Heart left ventricle (tissue), 16 donors: ENCODE results near the gene UNC119B. TPM values are rescaled to one million over a fixed set of nuclear protein-coding genes. Genes with fewer than 3 reads are reported as not detected.

Experiments
- ATAC-seq, 4 donors: fragments of 200-7000 bp; cut with Tn5 transposase; one replicate each; pipeline ENCODE4 v1.9.1; 2020 to 2022; ENCODE audit warnings: moderate library complexity in 4 of 4, mild to moderate bottlenecking in 3 of 4, moderate number of reproducible peaks in 1 of 4
- DNase-seq, 5 donors: peaks; one replicate each; pipeline ENCODE4 v3.0.0-alpha.2; 2020
- H3K27ac ChIP-seq, 12 donors: fragments of 200-600 bp; sonication (generic) in 4 of 12; one replicate each; pipeline versions ENCODE4 v1.5.0 to v1.8.0; 2016 to 2022; ENCODE audit warnings: mild to moderate bottlenecking in 2 of 12
- H3K27me3 ChIP-seq, 9 donors: fragments of 200-600 bp; sonication (generic) in 2 of 9; one replicate each; pipeline versions ENCODE4 v1.5.1 to v1.8.0; 2016 to 2022; ENCODE audit warnings: mild to moderate bottlenecking in 3 of 9
- H3K36me3 ChIP-seq, 9 donors: fragments of 200-600 bp; sonication (generic) in 2 of 9; one replicate each; pipeline versions ENCODE4 v1.5.0 to v1.8.0; 2018 to 2022; ENCODE audit warnings: mild to moderate bottlenecking in 2 of 9
- H3K4me1 ChIP-seq, 12 donors: fragments of 200-600 bp; sonication (generic) in 4 of 12; one replicate each; pipeline versions ENCODE4 v1.5.0 to v1.8.0; 2016 to 2022; ENCODE audit warnings: mild to moderate bottlenecking in 3 of 12
- H3K4me3 ChIP-seq, 12 donors: fragments of 200-600 bp; sonication (generic) in 4 of 12; one replicate each; pipeline versions ENCODE4 v1.5.0 to v1.8.0; 2017 to 2022; ENCODE audit warnings: mild to moderate bottlenecking in 9 of 12, moderate library complexity in 4 of 12
- H3K9me3 ChIP-seq, 12 donors: fragments of 200-600 bp; sonication (generic) in 4 of 12; one replicate each; pipeline versions ENCODE4 v1.5.0 to v1.8.0; 2016 to 2022; ENCODE audit warnings: mild to moderate bottlenecking in 1 of 12
- CTCF ChIP-seq, 12 donors: fragments of 200-600 bp; sonication (generic) in 4 of 12; IDR thresholded peaks; one replicate each; pipeline versions ENCODE4 v1.5.0 to v1.8.0; 2018 to 2022; ENCODE audit warnings: antibody characterized with exemption in 12 of 12, mild to moderate bottlenecking in 5 of 12
- POLR2A ChIP-seq, 2 donors: fragments of 450-650 bp; IDR thresholded peaks; one replicate each; pipeline ENCODE4 v1.6.1; 2017; ENCODE audit warnings: antibody characterized with exemption in 2 of 2, mild to moderate bottlenecking in 2 of 2, moderate library complexity in 2 of 2
- WGBS, 4 donors: extraction: QIAGEN DNeasy Blood & Tissue Kit in 2 of 4; methylation state at CpG; one replicate each; pipeline versions ENCODE4 v1.1.5 to v1.1.7; 2013 to 2018; 5-methylcytosine and 5-hydroxymethylcytosine counted together
- intact Hi-C, 10 donors: fragments of 100-400 bp; cut with DNase I; formaldehyde crosslinking; loops; one replicate each; pipeline versions ENCODE4 v1.11.1 to v1.14.2; 2022
- polyA plus RNA-seq, 2 donors: library from polyadenylated mRNA; stranded (reverse); fragments of 200-250 nt; gene quantifications; one replicate each; pipeline ENCODE4 v1.2.3, GENCODE V29; 2013
- total RNA-seq, 9 donors: library from RNA; depleted of rRNA in 2 of 9; stranded (reverse); fragments of >200 nt in 2 of 9; fragmentation: NEBNext Ultra II Directional in 3 of 9; extraction: Animal tissue kit (Norgen Biotek cat#: 25700) in 3 of 9; gene quantifications; one replicate each; pipeline versions ENCODE4 v1.1.0 to v1.2.4, GENCODE V29; 2016 to 2023
- donor health status: ischemic (EF 13 %, LVEDD 7.1; RV severe dilation, severe dysfunction).
- donor health status: healthy with polysubstance abuse.
- donor health status: DM: no; HTN: yes; CAD: no.
- donor health status: DM: no; HTN: no; CAD: no.
- donor health status: ischemic (EF 25% LVEDD 6.9; RV normal size, moderate dysfunction).
- donor health status: ischemic (EF 25% LVEDD 5.7; RV mildly dilated, moderate dysfunction).
- donor health status: healthy.
- donor health status: DM: yes; HTN: yes; CAD: no.
- donor health status: ischemic (EF 35%, LVEDD 5.7; RV mildly dilated, moderate dysfunction).
- donor health status: nonischemic (EF 11% LVEDD 7.7; RV severe dilation, severe dysfunction).
- donor health status: DM: yes; HTN: yes; CAD: no.
- donor health status: PGD.
- donor health status: ischemic (EF 29% LVEDD 5.4; RV normal size, mild dysfunction).
- donor health status: nonischemic (EF 23%, LVEDD 6.1; RV moderate dilation, normal function).

The UNC119B gene
- total and polyA plus RNA-seq, 11 donors, result 3.9 to 13.7 (median 10.7) TPM

GRCh38 chr12:120771097-120771496, 60.8 kb downstream of the UNC119B start:
- intact Hi-C loops, result no loop called here
- TF ChIP-seq POLR2A (IDR thresholded peaks at IDR 0.05) (no peak), CTCF (IDR thresholded peaks at IDR 0.05) (no peak)
- H3K27me3 ChIP-seq, result no peaks in the 10 kb centered on the region
- DNase-seq (no peak), ATAC-seq (no peak)
- peaks cover 0 to 23% (median 11%) of the 10 kb centered on the region in 12 donors for H3K4me1 ChIP-seq
- H3K4me3 ChIP-seq, result no peak overlapping the region
- WGBS, 4 donors, result 88 to 90% (median 89%) methylated on average over 11 of the region's 11 CpGs
- no peak overlapping the region for H3K27ac ChIP-seq
- peaks cover 0 to 70% (median 40%) of the 10 kb centered on the region in 9 donors for H3K36me3 ChIP-seq
- no peaks in the 10 kb centered on the region for H3K9me3 ChIP-seq

Other genes starting within 250 kb of the UNC119B start
- 10 to 100 TPM; 14.8 to 67.1 (median 33.7) TPM for gene SRSF9, start 240.7 kb upstream of the UNC119B start, total RNA-seq
- gene SRSF9, start 240.7 kb upstream of the UNC119B start, polyA plus RNA-seq, result 10 to 100 TPM; 27.2 to 39.1 TPM
- gene DYNLL1, start 214.3 kb upstream of the UNC119B start, total RNA-seq, result 100 to 1,000 TPM in 8 of 9 donors, 10 to 100 TPM in 1; 92.2 to 269 (median 120) TPM
- 100 to 1,000 TPM; 164 to 320 TPM for gene DYNLL1, start 214.3 kb upstream of the UNC119B start, polyA plus RNA-seq
- gene COQ5, start 181.3 kb upstream of the UNC119B start, total RNA-seq, result 10 to 100 TPM; 27.9 to 46.5 (median 36.7) TPM
- gene COQ5, start 181.3 kb upstream of the UNC119B start, polyA plus RNA-seq, result 10 to 100 TPM; 29.2 to 48.9 TPM
- 100 to 1,000 TPM; 165 to 363 (median 278) TPM for gene RNF10, start 176.1 kb upstream of the UNC119B start, total RNA-seq
- gene RNF10, start 176.1 kb upstream of the UNC119B start, polyA plus RNA-seq, result 100 to 1,000 TPM; 247 to 490 TPM
- 10 to 100 TPM; 20.6 to 46.6 (median 36.3) TPM for gene POP5, start 129.1 kb upstream of the UNC119B start, total RNA-seq
- 10 to 100 TPM; 30.9 to 55.8 TPM for gene POP5, start 129.1 kb upstream of the UNC119B start, polyA plus RNA-seq
- 1 to 10 TPM; 2.4 to 9.1 (median 3.8) TPM for gene CABP1, start 69.8 kb upstream of the UNC119B start, total RNA-seq
- gene CABP1, start 69.8 kb upstream of the UNC119B start, polyA plus RNA-seq, result 1 to 10 TPM; 2.9 to 9.9 TPM
- 100 to 1,000 TPM in 7 of 9 donors, 10 to 100 TPM in 2; 91.0 to 150 (median 117) TPM for gene MLEC, start 23.3 kb upstream of the UNC119B start, total RNA-seq
- 100 to 1,000 TPM in 1 of 2 donors, 10 to 100 TPM in 1; 39.2 to 111 TPM for gene MLEC, start 23.3 kb upstream of the UNC119B start, polyA plus RNA-seq
- gene ACADS, start 15.4 kb downstream of the UNC119B start, total RNA-seq, result 100 to 1,000 TPM in 2 of 9 donors, 10 to 100 TPM in 7; 56.7 to 213 (median 78.8) TPM
- gene ACADS, start 15.4 kb downstream of the UNC119B start, polyA plus RNA-seq, result 10 to 100 TPM; 59.6 to 98.7 TPM
- 10 to 100 TPM; 16.1 to 48.2 (median 27.0) TPM for gene SPPL3, start 193.9 kb downstream of the UNC119B start, total RNA-seq
- 10 to 100 TPM in 1 of 2 donors, 1 to 10 TPM in 1; 8.2 to 16.6 TPM for gene SPPL3, start 193.9 kb downstream of the UNC119B start, polyA plus RNA-seq